Activated naive CD4-positive, alpha-beta T cell (primary cell): ENCODE results near the gene ZCCHC24.
"Not testable (repeated sequence)": the region's sequence is repeated elsewhere in the genome, so short reads cannot be mapped to it uniquely, and the experiment has no call there.

ENCODE experiments used
- DNase-seq, 4 experiments: peaks; one replicate each; lab custom pipeline; 2025; lab: John Stamatoyannopoulos, UW

ZCCHC24 gene

GRCh38 chr10:79472449-79472848, 27.0 kb upstream of the ZCCHC24 start:
- no peak for DNase-seq

DNA sequence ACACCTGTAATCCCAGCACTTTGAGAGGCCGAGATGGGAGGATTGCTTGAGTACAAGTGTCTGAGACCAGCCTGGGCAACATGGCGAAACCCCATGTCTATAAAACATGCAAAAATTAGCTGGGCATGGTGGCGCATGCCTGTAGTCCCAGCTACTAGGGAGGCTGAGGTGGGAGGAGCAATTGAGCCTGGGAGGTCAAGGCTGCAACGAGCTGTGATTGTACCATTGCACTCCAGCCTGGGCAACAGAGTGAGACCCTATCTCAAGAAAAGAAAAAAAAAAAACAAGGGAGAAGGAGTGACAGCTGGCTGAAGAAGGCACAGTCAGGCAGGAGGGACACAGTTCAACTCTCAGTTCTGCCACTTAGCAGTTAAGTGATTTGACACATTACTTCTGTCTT, 26.4 kb upstream of the ZCCHC24 start:
- no peak for DNase-seq

DNA sequence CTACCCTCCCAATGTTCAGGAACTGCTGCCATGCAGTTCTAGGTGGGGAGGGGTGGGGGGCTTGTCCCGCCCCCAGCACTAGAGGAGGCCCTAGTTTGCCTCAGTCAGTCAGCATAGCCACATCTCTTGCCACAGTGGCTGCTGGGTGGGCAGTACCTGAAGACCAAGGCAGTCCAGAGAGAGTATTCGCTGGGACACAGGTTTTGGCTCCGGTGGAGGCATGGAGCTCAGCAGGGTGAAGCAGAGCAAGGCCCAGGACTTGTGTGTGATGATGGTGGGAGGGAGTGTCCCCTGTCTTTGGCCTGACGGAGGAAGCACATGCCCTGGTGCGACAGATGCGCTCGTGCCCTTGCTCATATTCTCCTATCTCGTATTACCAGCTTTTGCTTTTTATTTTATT, 24.7 kb upstream of the ZCCHC24 start:
- DNase-seq, result no peak

GRCh38 chr10:79468841-79469585, 23.6 kb upstream of the ZCCHC24 start:
- no peak for DNase-seq

DNA sequence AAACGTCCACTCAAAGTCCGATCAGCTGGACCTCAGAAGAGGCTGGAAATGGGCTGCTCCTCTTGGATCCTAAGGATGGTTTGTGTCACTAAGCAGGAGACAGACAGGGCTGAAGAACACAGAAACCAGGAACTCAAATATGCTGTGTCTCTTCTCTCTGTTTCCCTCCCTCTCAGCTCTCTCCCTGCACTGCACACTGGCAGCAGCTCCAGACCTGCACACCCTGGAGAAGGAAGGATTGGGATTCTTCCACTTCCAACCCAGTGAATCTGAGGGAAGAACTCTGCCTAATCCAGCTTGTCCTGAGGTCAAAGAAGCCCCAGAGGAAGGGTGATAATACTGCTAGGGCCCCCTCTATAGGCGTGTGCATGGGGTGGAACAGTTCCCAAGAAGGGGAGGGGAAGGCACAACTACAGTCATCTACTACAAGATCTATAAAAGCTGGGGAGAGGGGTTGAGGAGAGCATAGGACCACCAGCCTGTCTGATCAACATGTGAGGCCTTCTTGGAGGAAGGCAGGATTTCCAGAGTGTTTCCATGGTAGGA, 22.7 kb upstream of the ZCCHC24 start:
- no peak for DNase-seq

GRCh38 chr10:79465341-79465740, 19.9 kb upstream of the ZCCHC24 start:
- DNase-seq, result no peak

DNA sequence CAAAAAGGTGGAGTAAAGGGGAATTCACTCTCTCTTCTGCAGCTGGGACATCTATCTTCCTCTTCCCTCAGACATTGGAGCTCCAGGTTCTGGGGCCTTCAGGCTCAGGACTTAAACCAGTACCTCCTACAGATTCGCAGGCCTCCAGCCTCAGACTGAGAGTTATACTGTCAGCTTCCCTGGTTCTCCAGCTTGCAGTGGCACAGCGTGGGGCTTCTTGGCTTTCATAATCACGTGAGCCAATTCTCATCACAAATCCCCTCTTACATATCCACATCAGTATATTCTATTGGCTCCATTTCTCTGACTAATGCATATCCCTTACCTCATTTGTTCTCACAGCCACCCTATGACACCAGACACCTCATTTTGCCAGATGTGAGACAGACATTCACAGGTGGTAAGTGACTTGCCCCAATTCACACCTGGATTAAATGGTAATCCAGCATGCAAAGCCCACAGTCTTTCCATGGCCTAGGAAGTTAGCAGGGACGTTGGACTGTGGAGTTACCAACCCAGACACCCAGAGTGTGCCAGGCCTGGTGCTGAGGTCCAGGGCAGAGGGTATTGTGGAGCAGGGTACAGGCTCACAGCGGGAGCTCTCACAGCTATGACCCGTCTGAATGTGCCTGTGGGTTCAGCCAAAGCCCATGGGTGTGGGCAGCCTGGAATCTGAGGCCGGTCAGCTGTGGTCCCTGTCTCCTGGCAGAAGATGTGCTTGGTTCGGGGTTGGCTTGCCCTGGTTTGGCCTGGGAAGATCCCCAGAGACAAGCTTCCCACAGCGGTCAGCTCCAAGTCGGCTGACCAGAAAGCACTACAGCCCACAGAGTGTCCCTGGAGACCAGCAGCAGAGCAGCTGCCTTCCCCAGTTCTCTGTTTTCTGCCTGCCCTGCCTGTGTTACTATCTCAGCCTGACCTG, 18.4 kb upstream of the ZCCHC24 start:
- no peak for DNase-seq

- no peak for DNase-seq
These were observed 15.3 kb upstream of the ZCCHC24 start for GRCh38 chr10:79460687-79461086.

DNA sequence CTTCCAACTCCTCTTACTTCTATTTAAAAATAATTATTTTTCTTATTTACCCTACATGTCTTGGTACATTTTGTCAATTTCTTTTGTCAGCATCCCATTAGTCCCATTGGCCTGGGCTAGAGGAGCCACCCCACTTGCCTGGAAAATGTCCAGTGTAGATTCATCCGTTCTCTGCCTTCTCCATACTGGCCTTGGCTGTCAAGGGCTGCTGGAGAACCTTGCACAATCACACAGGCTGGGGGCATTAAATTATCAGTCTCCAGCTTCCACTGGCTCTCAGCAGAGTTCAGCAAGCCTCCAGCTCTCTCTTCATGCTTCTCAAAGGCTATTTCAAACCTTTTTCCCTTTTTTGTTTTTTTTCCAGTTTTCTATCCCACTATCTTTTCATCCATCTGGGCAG, 13.8 kb upstream of the ZCCHC24 start:
- DNase-seq, result no peak

DNA sequence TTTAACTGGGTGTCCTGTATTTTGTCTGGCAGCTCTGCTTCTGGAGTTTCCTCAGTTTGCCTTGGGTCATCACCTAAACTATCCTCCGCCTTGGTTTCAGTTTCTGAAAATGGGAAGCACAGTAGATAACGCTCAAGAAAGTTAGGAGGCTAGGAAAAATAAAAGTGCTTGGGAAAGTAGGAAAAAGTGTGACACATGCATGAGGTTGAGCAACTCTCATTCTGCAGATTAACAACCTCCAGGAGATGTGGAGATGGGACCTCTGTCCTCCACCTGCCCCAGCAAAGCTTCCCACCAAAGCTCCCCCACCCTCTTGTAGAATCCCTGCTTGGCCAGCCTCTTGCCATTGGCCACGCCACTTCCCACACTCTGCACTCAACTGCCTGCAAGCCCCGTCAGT, 13.1 kb upstream of the ZCCHC24 start:
- DNase-seq, result no peak

DNA sequence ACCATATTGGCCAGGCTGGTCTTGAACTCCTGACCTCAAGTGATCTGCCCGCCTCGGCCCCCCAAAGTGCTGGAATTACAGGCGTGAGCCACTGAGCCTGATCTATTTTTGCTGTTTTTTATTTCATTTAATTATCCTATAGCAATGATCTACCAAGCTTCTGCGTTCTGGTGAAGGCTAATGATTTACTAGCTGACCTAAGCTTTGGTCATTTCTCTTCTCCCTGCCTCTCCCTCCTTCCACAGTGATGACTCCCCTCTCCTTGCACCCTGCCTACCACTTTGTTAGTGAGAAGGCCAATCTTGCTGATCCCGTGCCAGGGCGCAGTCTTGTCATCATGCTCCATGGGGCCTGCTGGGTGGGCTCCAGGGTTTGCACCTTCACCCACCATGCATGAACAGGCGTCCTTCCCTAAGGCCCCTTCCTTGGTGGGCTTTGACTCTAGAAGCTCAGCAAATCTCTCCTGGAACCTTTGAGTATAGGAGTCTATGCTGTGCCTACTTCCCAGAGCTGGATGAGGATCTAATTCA, 11.9 kb upstream of the ZCCHC24 start:
- no peak for DNase-seq

GRCh38 chr10:79454259-79454658, 8.8 kb upstream of the ZCCHC24 start:
- no peak for DNase-seq

GRCh38 chr10:79453392-79453791, 8.0 kb upstream of the ZCCHC24 start:
- DNase-seq, result no peak

DNA sequence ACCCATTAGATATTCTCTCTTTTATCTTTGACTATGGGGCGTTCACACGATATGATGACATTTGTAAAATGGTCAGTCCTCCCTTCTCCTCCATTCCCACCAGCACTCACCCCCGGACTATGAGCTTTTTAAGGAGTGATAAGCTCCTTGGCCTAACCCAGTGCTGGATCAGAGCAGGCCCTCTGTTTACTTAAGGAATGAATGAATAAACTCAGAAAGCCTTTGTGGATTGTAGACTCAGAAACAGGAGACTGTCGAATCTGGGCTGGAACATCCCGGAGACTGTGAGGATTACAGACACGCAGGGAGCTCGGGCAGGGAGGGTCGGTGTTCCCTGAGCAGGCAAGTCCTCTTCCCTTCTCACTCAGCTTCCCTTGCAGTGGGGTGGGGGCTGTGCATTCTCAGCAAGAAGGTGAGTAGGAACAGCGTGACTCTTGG, 6.8 kb upstream of the ZCCHC24 start:
- no peak for DNase-seq

GRCh38 chr10:79451046-79451699, 5.7 kb upstream of the ZCCHC24 start:
- no peak for DNase-seq

- no peak for DNase-seq
These were observed 4.0 kb upstream of the ZCCHC24 start for GRCh38 chr10:79449181-79450146.

DNA sequence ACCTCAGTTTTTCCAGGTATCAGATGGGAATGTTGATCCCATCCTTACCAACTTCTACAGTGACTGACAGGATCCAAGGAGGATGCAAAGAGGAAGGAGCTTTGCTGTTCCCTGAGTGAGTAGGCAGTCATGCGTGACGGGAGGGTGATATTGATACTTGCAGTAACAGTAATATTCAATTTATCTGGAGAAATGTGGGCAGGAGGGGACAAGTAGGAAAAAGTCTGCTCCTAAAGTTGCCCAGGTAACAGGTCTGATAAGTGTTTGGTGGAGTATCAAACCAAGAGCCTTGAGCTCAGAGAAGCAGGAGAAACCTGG, 3.3 kb upstream of the ZCCHC24 start:
- no peak for DNase-seq

- DNase-seq, result no peak
These were observed 2.7 kb upstream of the ZCCHC24 start for GRCh38 chr10:79447911-79448731.

DNA sequence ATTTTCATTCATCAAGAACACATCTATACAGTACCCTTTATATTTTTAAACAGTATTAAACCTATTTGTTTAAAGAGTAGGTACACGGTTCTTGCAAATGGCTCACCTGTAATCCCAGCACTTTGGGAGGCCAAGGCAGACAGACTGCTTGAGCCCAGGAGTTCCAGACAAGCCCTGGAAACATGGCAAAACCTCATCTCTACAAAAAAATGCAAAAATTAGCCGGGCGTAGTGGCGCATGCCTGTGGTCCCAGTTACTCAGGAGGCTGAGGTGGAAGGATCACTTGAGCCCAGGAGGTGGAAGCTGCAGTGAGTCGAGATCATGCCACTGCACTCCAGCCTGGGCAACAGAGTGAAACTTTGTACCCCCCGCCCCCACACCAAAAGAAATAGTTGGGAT, 1.8 kb upstream of the ZCCHC24 start:
- DNase-seq, result not testable (repeated sequence)

- DNase-seq, result no peak
These were observed 1.3 kb upstream of the ZCCHC24 start for GRCh38 chr10:79446758-79447084.
